Neural cell (in vitro differentiated cells): ENCODE measurements around the gene MAPK8. TPM values are rescaled to one million over a fixed set of nuclear protein-coding genes. Genes with fewer than 3 reads are reported as not detected.

ENCODE experiments used
- H2AFZ ChIP-seq: fragments of 200-600, 300-800 bp; sonication (generic), shearing (Covaris generic); 2 replicates; pipeline ENCODE4 v1.6.0; 2014; ENCODE audit warnings: low read depth, mild to moderate bottlenecking, antibody characterized with exemption, low read length, moderate library complexity
- H3F3A ChIP-seq: fragments of 200-600 bp; shearing (Covaris generic); 2 replicates; pipeline ENCODE4 v1.6.1; 2016; ENCODE audit warnings: mild to moderate bottlenecking, moderate library complexity, mixed read lengths, antibody characterized with exemption, low read length; ENCODE audit not compliant: insufficient read depth, poor library complexity, severe bottlenecking
- H3K27ac ChIP-seq: fragments of 200-600, 300-800 bp; sonication (generic), shearing (Covaris generic); 2 replicates; pipeline ENCODE4 v1.5.1; 2014; ENCODE audit warnings: mild to moderate bottlenecking, low read length, moderate library complexity
- H3K27me3 ChIP-seq: fragments of 300-800, 200-600 bp; sonication (generic), shearing (Covaris generic); 2 replicates; pipeline ENCODE4 v1.6.0; 2014; ENCODE audit warnings: mild to moderate bottlenecking, low read depth, low read length, moderate library complexity; ENCODE audit not compliant: insufficient read depth
- H3K36me3 ChIP-seq: fragments of 300-800, 200-600 bp; sonication (generic), shearing (Covaris generic); 2 replicates; pipeline ENCODE4 v1.5.1; 2014; ENCODE audit warnings: mild to moderate bottlenecking, antibody characterized with exemption, low read length, moderate library complexity; ENCODE audit not compliant: insufficient read depth
- H3K4me2 ChIP-seq: fragments of 300-800, 200-600 bp; sonication (generic), shearing (Covaris generic); 2 replicates; pipeline ENCODE4 v1.6.0; 2014; ENCODE audit warnings: mild to moderate bottlenecking, low read length
- H3K4me3 ChIP-seq: fragments of 300-800, 200-600 bp; sonication (generic), shearing (Covaris generic); 2 replicates; pipeline ENCODE4 v1.5.1; 2014; ENCODE audit warnings: mild to moderate bottlenecking, low read length, moderate library complexity
- H3K79me2 ChIP-seq: fragments of 200-600 bp; shearing (Covaris generic); replicated peaks from 2 replicates; pipeline ENCODE4 v1.6.0; 2014; ENCODE audit warnings: mild to moderate bottlenecking, low read length, moderate library complexity; ENCODE audit not compliant: insufficient read depth
- H3K9ac ChIP-seq: fragments of 300-800, 200-600 bp; sonication (generic), shearing (Covaris generic); 2 replicates; pipeline ENCODE4 v1.6.1; 2016; ENCODE audit warnings: mild to moderate bottlenecking, low read length, mixed read lengths
- H3K9me2 ChIP-seq: fragments of 200-600 bp; shearing (Covaris generic); 2 replicates; pipeline ENCODE4 v1.6.1; 2016; ENCODE audit warnings: mild to moderate bottlenecking, low read length, mixed read lengths; ENCODE audit not compliant: insufficient read depth
- H3K9me3 ChIP-seq: fragments of 200-600, 300-800 bp; sonication (generic), shearing (Covaris generic); 2 replicates; pipeline ENCODE4 v1.6.1; 2016; ENCODE audit warnings: mild to moderate bottlenecking, mixed run types, low read length, moderate library complexity, mixed read lengths
- H4K20me1 ChIP-seq: fragments of 200-600 bp; shearing (Covaris generic); 2 replicates; pipeline ENCODE4 v1.6.1; 2016; ENCODE audit warnings: mild to moderate bottlenecking, mixed run types; ENCODE audit not compliant: insufficient read depth
- EZH2 ChIP-seq: fragments of 200-600, 300-800 bp; shearing (Covaris generic), sonication (generic); IDR thresholded peaks from 2 replicates; pipeline ENCODE4 v1.6.1; 2014; ENCODE audit warnings: antibody characterized with exemption, low read length, borderline replicate concordance, mild to moderate bottlenecking; ENCODE audit not compliant: insufficient read depth, poor library complexity, severe bottlenecking
- MXI1 ChIP-seq: fragments of 450-650 bp; conservative IDR thresholded peaks from 2 replicates; pipeline ENCODE4 v1.6.1; 2014; ENCODE audit warnings: antibody characterized with exemption, mild to moderate bottlenecking; ENCODE audit not compliant: poor library complexity, severe bottlenecking
- POLR2AphosphoS5 ChIP-seq: IDR thresholded peaks from 2 replicates; pipeline ENCODE4 v1.6.1; 2012
- RAD21 ChIP-seq: fragments of 450-650 bp; conservative IDR thresholded peaks from 2 replicates; pipeline ENCODE4 v1.6.1; 2014; ENCODE audit warnings: antibody characterized with exemption, mild to moderate bottlenecking, moderate library complexity
- REST ChIP-seq: IDR thresholded peaks from 2 replicates; pipeline ENCODE4 v1.6.1; 2012; ENCODE audit warnings: borderline replicate concordance
- SMC3 ChIP-seq: fragments of 450-650 bp; conservative IDR thresholded peaks from 2 replicates; pipeline ENCODE4 v1.6.1; 2014; ENCODE audit warnings: antibody characterized with exemption, mild to moderate bottlenecking, moderate library complexity; ENCODE audit not compliant: poor library complexity
- polyA plus RNA-seq: library from polyadenylated mRNA; depleted of rRNA; stranded (reverse); fragments of >200 nt; gene quantifications from 2 replicates; pipeline ENCODE4 v1.2.3, GENCODE V29; 2014
- TF ChIP-seq, protein P1 (sequence below): fragments of 450-650 bp; IDR thresholded peaks from 2 replicates; pipeline ENCODE4 v1.5.1; 2014; ENCODE audit warnings: antibody characterized with exemption, mild to moderate bottlenecking, moderate library complexity; ENCODE audit not compliant: poor library complexity, severe bottlenecking

Gene MAPK8
- polyA plus RNA-seq, 1 donor from 2014 or later = 187 TPM

DNA sequence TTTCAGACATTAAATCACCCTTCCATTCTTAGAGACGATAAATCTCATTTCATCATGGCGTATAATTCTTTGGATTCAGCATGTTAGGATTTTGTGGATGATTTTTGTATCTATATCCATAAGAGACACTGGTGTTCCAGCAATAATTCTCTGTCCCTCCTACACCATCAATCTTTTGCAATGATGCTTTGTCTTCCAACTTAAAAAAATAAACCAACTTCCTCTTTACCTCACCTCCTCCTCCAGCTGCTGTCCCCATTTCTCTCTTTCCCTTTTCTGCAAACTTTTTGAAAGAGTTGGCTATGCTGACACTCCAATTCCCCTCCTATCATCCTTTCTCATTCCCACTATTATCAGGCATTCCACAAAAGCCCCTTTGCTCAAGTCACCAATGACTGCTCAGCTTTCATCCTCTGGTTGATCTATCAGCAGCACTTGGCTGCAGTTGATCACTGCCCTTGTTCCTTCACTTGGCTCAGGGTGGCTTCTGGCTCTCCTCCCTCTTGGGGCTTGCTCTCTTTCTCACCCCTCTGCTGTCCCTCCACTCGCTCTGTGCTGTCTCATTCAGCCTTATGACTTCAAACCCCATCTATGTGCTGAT lies 168.4 kb downstream of the MAPK8 start:
- H3F3A ChIP-seq = no peaks in the 10 kb centered on the region
- no peak overlapping the region for H3K4me2 ChIP-seq
- H3K9me3 ChIP-seq = no peaks in the 10 kb centered on the region
- H3K9me2 ChIP-seq = no peaks in the 10 kb centered on the region
- H3K4me3 ChIP-seq = no peak overlapping the region
- no peak overlapping the region for H3K27ac ChIP-seq
- H3K79me2 ChIP-seq = no peaks in the 10 kb centered on the region
- H2AFZ ChIP-seq = no peak overlapping the region
- TF ChIP-seq, protein P1, sequence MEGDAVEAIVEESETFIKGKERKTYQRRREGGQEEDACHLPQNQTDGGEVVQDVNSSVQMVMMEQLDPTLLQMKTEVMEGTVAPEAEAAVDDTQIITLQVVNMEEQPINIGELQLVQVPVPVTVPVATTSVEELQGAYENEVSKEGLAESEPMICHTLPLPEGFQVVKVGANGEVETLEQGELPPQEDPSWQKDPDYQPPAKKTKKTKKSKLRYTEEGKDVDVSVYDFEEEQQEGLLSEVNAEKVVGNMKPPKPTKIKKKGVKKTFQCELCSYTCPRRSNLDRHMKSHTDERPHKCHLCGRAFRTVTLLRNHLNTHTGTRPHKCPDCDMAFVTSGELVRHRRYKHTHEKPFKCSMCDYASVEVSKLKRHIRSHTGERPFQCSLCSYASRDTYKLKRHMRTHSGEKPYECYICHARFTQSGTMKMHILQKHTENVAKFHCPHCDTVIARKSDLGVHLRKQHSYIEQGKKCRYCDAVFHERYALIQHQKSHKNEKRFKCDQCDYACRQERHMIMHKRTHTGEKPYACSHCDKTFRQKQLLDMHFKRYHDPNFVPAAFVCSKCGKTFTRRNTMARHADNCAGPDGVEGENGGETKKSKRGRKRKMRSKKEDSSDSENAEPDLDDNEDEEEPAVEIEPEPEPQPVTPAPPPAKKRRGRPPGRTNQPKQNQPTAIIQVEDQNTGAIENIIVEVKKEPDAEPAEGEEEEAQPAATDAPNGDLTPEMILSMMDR = no peak
- TF ChIP-seq REST (no peak), POLR2AphosphoS5 (no peak), MXI1 (no peak), RAD21 (no peak)
- H3K36me3 ChIP-seq = no peaks in the 10 kb centered on the region
- no peak overlapping the region for H3K9ac ChIP-seq
- H3K27me3 ChIP-seq = no peaks in the 10 kb centered on the region
- no peaks in the 10 kb centered on the region for H4K20me1 ChIP-seq

DNA sequence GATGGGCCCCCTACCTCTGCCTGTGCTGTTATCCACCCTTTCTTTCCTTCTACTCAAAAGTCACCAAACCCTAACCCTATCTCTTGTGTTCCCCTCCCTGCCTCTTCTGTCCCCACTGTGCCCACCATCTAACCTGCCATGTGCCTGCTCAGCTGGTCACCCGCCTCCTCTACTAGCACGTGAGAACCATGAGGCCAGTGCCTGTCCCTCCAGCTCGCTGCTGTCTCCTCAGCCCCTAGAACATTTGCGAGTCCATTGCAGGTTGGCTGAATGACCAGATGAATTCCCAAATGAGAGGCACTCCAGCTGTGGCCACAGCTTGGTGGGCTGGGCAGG lies 169.4 kb downstream of the MAPK8 start:
- Histone ChIP-seq H3K27me3 (no peaks in the 10 kb centered on the region), H3K79me2 (no peaks in the 10 kb centered on the region), H3K27ac (no peak overlapping the region), H3K4me2 (no peak overlapping the region), H3K9ac (no peak overlapping the region), H3K9me2 (no peaks in the 10 kb centered on the region), H2AFZ (no peak overlapping the region), H3K4me3 (no peak overlapping the region), H4K20me1 (no peaks in the 10 kb centered on the region), H3F3A (no peaks in the 10 kb centered on the region), H3K36me3 (no peaks in the 10 kb centered on the region), H3K9me3 (no peaks in the 10 kb centered on the region)
- TF ChIP-seq SMC3 (no peak), MXI1 (no peak), REST (no peak), EZH2 (no peak)
